Caco-2 (cell line): ENCODE results near the gene CDCA3. TPM values are rescaled to one million over a fixed set of nuclear protein-coding genes. Genes with fewer than 3 reads are reported as not detected.

Source experiments
- BruUV-seq: library from RNA; stranded (reverse); fragments of 400-500 nt; replicated peaks from 2 replicates; lab custom pipeline; 2021; lab: Mats Ljungman, UMichigan
- CTCF ChIA-PET: fragments of 300-600 bp; sonication (Branson Sonifier 250); formaldehyde crosslinking; loops from one replicate; lab custom pipeline; 2022; ENCODE audit warnings: antibody characterized with exemption; lab: Charles Lee
- POLR2A ChIA-PET: fragments of 300-600 bp; sonication (Branson Sonifier 250); formaldehyde crosslinking; loops from one replicate; lab custom pipeline; 2022; ENCODE audit warnings: antibody characterized with exemption; lab: Charles Lee
- DNase-seq, 2 experiments: peaks; one replicate each; pipeline versions ENCODE4 v3.0.0 to v3.0.0-alpha.2; 2020 to 2022
- H3K27me3 ChIP-seq: replicated peaks from 2 replicates; pipeline ENCODE4 v1.6.0; 2011; ENCODE audit warnings: low read length; ENCODE audit not compliant: control insufficient read depth, insufficient read depth
- H3K36me3 ChIP-seq: 2 replicates; pipeline ENCODE4 v1.5.1; 2011; ENCODE audit warnings: low read length; ENCODE audit not compliant: control insufficient read depth, insufficient read depth
- H3K4me1 ChIP-seq: fragments of 250-450 bp; sonication (Bioruptor Pico); 2 replicates; pipeline ENCODE4 v1.5.1; 2020; ENCODE audit warnings: mild to moderate bottlenecking
- H3K4me3 ChIP-seq: 2 replicates; pipeline ENCODE4 v1.5.1; 2011; ENCODE audit warnings: low read depth, mild to moderate bottlenecking, control low read depth, low read length
- H3K9me3 ChIP-seq: fragments of 250-450 bp; sonication (Bioruptor Pico); 2 replicates; pipeline ENCODE4 v1.5.1; 2020; ENCODE audit warnings: mild to moderate bottlenecking, moderate library complexity
- H3K27ac Mint-ChIP-seq: one replicate; pipeline ENCODE4 v1.8.0; 2022; ENCODE audit warnings: mixed read lengths; ENCODE audit not compliant: unreplicated experiment
- H3K27me3 Mint-ChIP-seq: one replicate; pipeline ENCODE4 v1.8.0; 2022; ENCODE audit warnings: mixed read lengths; ENCODE audit not compliant: insufficient read depth, unreplicated experiment
- H3K36me3 Mint-ChIP-seq: one replicate; pipeline ENCODE4 v1.8.0; 2022; ENCODE audit warnings: mild to moderate bottlenecking, mixed read lengths; ENCODE audit not compliant: insufficient read depth, unreplicated experiment
- H3K4me1 Mint-ChIP-seq: one replicate; pipeline ENCODE4 v1.8.0; 2022; ENCODE audit warnings: low read depth, mixed read lengths; ENCODE audit not compliant: unreplicated experiment
- H3K4me3 Mint-ChIP-seq: one replicate; pipeline ENCODE4 v1.8.0; 2022; ENCODE audit warnings: mild to moderate bottlenecking, moderate library complexity, mixed read lengths; ENCODE audit not compliant: unreplicated experiment
- H3K9me3 Mint-ChIP-seq: one replicate; pipeline ENCODE4 v1.8.0; 2022; ENCODE audit warnings: mixed read lengths; ENCODE audit not compliant: unreplicated experiment
- CTCF ChIP-seq, 2 experiments: fragments of 200-600 bp in 1 of 2; IDR thresholded peaks; 1 replicate in 1 of 2; 2 replicates in 1 of 2; pipeline versions ENCODE4 v1.5.1 to v1.8.0; 2011 to 2022; ENCODE audit warnings: antibody characterized with exemption in 1 of 2, control low read depth in 1 of 2, inconsistent platforms in 1 of 2, low read depth in 1 of 2, low read length in 1 of 2, mild to moderate bottlenecking in 1 of 2, moderate library complexity in 1 of 2; ENCODE audit not compliant: insufficient read depth in 1 of 2, severe bottlenecking in 1 of 2, unreplicated experiment in 1 of 2
- intact Hi-C: fragments of 100-400 bp; cut with micrococcal nuclease; formaldehyde crosslinking; loops from one replicate; pipeline ENCODE4 v1.10.0; 2022; ENCODE audit not compliant: unreplicated experiment
- total RNA-seq: library from RNA; stranded (reverse); gene quantifications from 2 replicates; pipeline ENCODE4 v1.2.3, GENCODE V29; 2022

Gene CDCA3
- total RNA-seq, 1 experiment from 2014 or later, result 147 TPM

DNA sequence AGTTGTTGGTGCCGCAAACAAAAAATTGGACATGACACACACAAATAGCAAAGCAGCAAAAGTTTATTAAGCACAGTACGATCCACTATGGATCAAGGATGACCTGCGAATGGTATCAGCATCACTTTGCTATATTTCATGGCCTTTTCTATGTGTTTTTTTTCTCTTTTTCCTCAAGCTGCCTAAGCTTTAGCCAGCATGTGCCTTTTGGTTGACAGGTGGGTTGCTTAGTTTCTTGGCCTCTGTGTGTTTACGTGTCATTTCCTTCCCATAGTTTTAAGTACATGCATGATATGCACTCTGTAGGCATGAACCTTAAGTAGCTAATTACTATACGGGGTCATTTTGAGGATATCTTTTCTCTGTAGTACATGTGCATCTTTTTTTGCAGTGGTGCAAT, 51.9 kb downstream of the CDCA3 start:
- no peak overlapping the region for H3K27ac Mint-ChIP-seq
- ChIA-PET CTCF (no interaction called here), POLR2A (no interaction called here)
- DNase-seq, result no peak
- BruUV-seq, result no TSS peak
- Histone ChIP-seq H3K4me1 (no peaks in the 10 kb centered on the region), H3K9me3 (peaks cover 1% of the 10 kb centered on the region), H3K27me3 (no peaks in the 10 kb centered on the region), H3K36me3 (no peaks in the 10 kb centered on the region), H3K4me3 (no peak overlapping the region)
- H3K36me3 Mint-ChIP-seq, result no peaks in the 10 kb centered on the region
- no peaks in the 10 kb centered on the region for H3K27me3 Mint-ChIP-seq
- intact Hi-C loops, result no loop called here
- peaks cover 11% of the 10 kb centered on the region for H3K9me3 Mint-ChIP-seq
- no peak overlapping the region for H3K4me3 Mint-ChIP-seq
- no peak for TF ChIP-seq CTCF (IDR thresholded peaks at IDR 0.05; ENCODE audit: insufficient read depth in 1 of 2, low read depth in 1 of 2, low read length in 1 of 2, severe bottlenecking in 1 of 2, unreplicated experiment in 1 of 2)
- peaks cover 21% of the 10 kb centered on the region for H3K4me1 Mint-ChIP-seq

Other genes with a start within 250 kb of the CDCA3 start
- 223 and 229 TPM in 2 replicates for gene CHD4, start 243.9 kb downstream of the CDCA3 start, total RNA-seq
- gene LPAR5, start 215.3 kb downstream of the CDCA3 start, total RNA-seq, result 0.19 and 0.20 TPM in 2 replicates
- 0.73 and 1.3 TPM in 2 replicates for gene ACRBP, start 203.9 kb downstream of the CDCA3 start, total RNA-seq
- gene ING4, start 188.2 kb downstream of the CDCA3 start, total RNA-seq, result 31.6 and 32.8 TPM in 2 replicates
- gene ZNF384, start 161.9 kb downstream of the CDCA3 start, total RNA-seq, result 119 and 127 TPM in 2 replicates
- gene PIANP, start 150.5 kb downstream of the CDCA3 start, total RNA-seq, result 0.37 and 0.48 TPM in 2 replicates
- gene COPS7A, start 127.2 kb downstream of the CDCA3 start, total RNA-seq, result 56.8 and 61.9 TPM in 2 replicates
- 303 and 309 TPM in 2 replicates for gene MLF2, start 98.1 kb downstream of the CDCA3 start, total RNA-seq
- gene PTMS, start 84.9 kb downstream of the CDCA3 start, total RNA-seq, result 264 and 285 TPM in 2 replicates
- 1.9 and 3.2 TPM in 2 replicates for gene LAG3, start 78.8 kb downstream of the CDCA3 start, total RNA-seq
- not detected in 2 replicates for gene CD4, start 61.8 kb downstream of the CDCA3 start, total RNA-seq
- gene GPR162, start 29.5 kb downstream of the CDCA3 start, total RNA-seq, result 0.81 and 1.2 TPM in 2 replicates
- gene P3H3, start 22.9 kb downstream of the CDCA3 start, total RNA-seq, result 25.1 and 25.6 TPM in 2 replicates
- gene GNB3, start 10.4 kb downstream of the CDCA3 start, total RNA-seq, result 3.9 and 5.1 TPM in 2 replicates
- gene USP5, start 864 bp upstream of the CDCA3 start, total RNA-seq, result 226 and 230 TPM in 2 replicates
- gene TPI1, start 16.2 kb upstream of the CDCA3 start, total RNA-seq, result 1,141 and 1,254 TPM in 2 replicates
- gene SPSB2, start 22.0 kb upstream of the CDCA3 start, total RNA-seq, result 23.7 and 24.7 TPM in 2 replicates
- 7.8 and 8.6 TPM in 2 replicates for gene LRRC23, start 53.5 kb upstream of the CDCA3 start, total RNA-seq
- 23.2 and 25.3 TPM in 2 replicates for gene ENO2, start 63.3 kb upstream of the CDCA3 start, total RNA-seq
- 126 TPM in 2 replicates for gene ATN1, start 76.7 kb upstream of the CDCA3 start, total RNA-seq
- gene RNU7-1, start 92.5 kb upstream of the CDCA3 start, total RNA-seq, result not detected in 2 replicates
- 111 TPM in 2 replicates for gene C12orf57, start 92.7 kb upstream of the CDCA3 start, total RNA-seq
- 43.9 and 54.8 TPM in 2 replicates for gene PTPN6, start 100.1 kb upstream of the CDCA3 start, total RNA-seq
- gene PHB2, start 119.4 kb upstream of the CDCA3 start, total RNA-seq, result 411 and 479 TPM in 2 replicates
- gene EMG1, start 119.6 kb upstream of the CDCA3 start, total RNA-seq, result 149 and 161 TPM in 2 replicates
- 142 and 155 TPM in 2 replicates for gene LPCAT3, start 167.2 kb upstream of the CDCA3 start, total RNA-seq
- gene C1S, start 209.4 kb upstream of the CDCA3 start, total RNA-seq, result 5.3 and 6.1 TPM in 2 replicates
- gene C1R, start 241.2 kb upstream of the CDCA3 start, total RNA-seq, result 3.9 and 4.2 TPM in 2 replicates